ENCODE measurements around the gene RAPGEF1. TPM values are rescaled to one million over a fixed set of nuclear protein-coding genes. Genes with fewer than 3 reads are reported as not detected.

RAPGEF1 gene
- total and polyA plus RNA-seq, 7 donors: 14.4 to 58.2 (median 45.3) TPM

- peaks cover 0 to 82% (median 70%) of the 10 kb centered on the region in 4 donors for H3K4me1 ChIP-seq
- DNase-seq: no peak
- 87 to 93% methylated on average over 29 of the region's 29 CpGs for WGBS, 2 donors
Measured at GRCh38 chr9:131674425-131675421, 65.2 kb downstream of the RAPGEF1 start.

GRCh38 chr9:131673531-131673930 lies 66.3 kb downstream of the RAPGEF1 start:
- Histone ChIP-seq H3K36me3 (no peaks in the 10 kb centered on the region), H3K27me3 (no peaks in the 10 kb centered on the region), H3K4me1 (peaks cover 0 to 82% (median 70%) of the 10 kb centered on the region in 4 donors), H3K9me3 (no peaks in the 10 kb centered on the region), H3K27ac (peak overlapping the region in 2 of 4 donors; percentile 18 to 81), H3K4me3 (no peak overlapping the region)
- intact Hi-C loops (cut with DNase I): no loop called here
- 78 to 86% methylated on average over 7 of the region's 7 CpGs for WGBS, 2 donors
- TF ChIP-seq EP300 (IDR thresholded peaks at IDR 0.05) (no peak), POLR2A (IDR thresholded peaks at IDR 0.05) (no peak), POLR2AphosphoS5 (IDR thresholded peaks at IDR 0.05) (no peak), CTCF (IDR thresholded peaks at IDR 0.05) (no peak)
- DNase-seq: no peak

More at GRCh38 chr9:131674425-131675421, 65.2 kb downstream of the RAPGEF1 start:
- no peak for TF ChIP-seq POLR2AphosphoS5 (IDR thresholded peaks at IDR 0.05)
- TF ChIP-seq EP300 (IDR thresholded peaks at IDR 0.05): no peak
- no peak for TF ChIP-seq POLR2A (IDR thresholded peaks at IDR 0.05)
- TF ChIP-seq CTCF (IDR thresholded peaks at IDR 0.05): no peak
- no peaks in the 10 kb centered on the region for H3K27me3 ChIP-seq
- H3K27ac ChIP-seq: peak overlapping the region; percentile 70 to 88 (median 78)
- no peaks in the 10 kb centered on the region for H3K36me3 ChIP-seq
- H3K4me3 ChIP-seq: no peak overlapping the region
- no peaks in the 10 kb centered on the region for H3K9me3 ChIP-seq
- intact Hi-C loops (cut with DNase I): loop anchor here (5.0 kb wide), 1 partner anchor 58 kb away; no protein-coding TSS in a partner anchor

GRCh38 chr9:131673068-131673467 lies 66.8 kb downstream of the RAPGEF1 start:
- WGBS, 2 donors: 90 to 95% methylated on average over 1 of the region's 1 CpG
- no peaks in the 10 kb centered on the region for H3K9me3 ChIP-seq
- intact Hi-C loops (cut with DNase I): no loop called here
- no peak for DNase-seq
- peak overlapping the region in 2 of 4 donors; percentile 24 to 36 for H3K27ac ChIP-seq
- H3K27me3 ChIP-seq: no peaks in the 10 kb centered on the region
- H3K36me3 ChIP-seq: no peaks in the 10 kb centered on the region
- no peak overlapping the region for H3K4me3 ChIP-seq
- TF ChIP-seq POLR2A (IDR thresholded peaks at IDR 0.05): no peak
- TF ChIP-seq CTCF (IDR thresholded peaks at IDR 0.05): no peak
- no peak for TF ChIP-seq POLR2AphosphoS5 (IDR thresholded peaks at IDR 0.05)
- TF ChIP-seq EP300 (IDR thresholded peaks at IDR 0.05): no peak
- H3K4me1 ChIP-seq: peaks cover 0 to 82% (median 70%) of the 10 kb centered on the region in 4 donors

- Histone ChIP-seq H3K27me3 (no peaks in the 10 kb centered on the region), H3K9me3 (no peaks in the 10 kb centered on the region), H3K4me3 (no peak overlapping the region), H3K27ac (peak overlapping the region in 2 of 4 donors; percentile 24 to 36), H3K36me3 (no peaks in the 10 kb centered on the region), H3K4me1 (peaks cover 0 to 82% (median 70%) of the 10 kb centered on the region in 4 donors)
- WGBS, 2 donors: 61 to 83% methylated on average over 4 of the region's 4 CpGs
- intact Hi-C loops (cut with DNase I): no loop called here
- TF ChIP-seq POLR2AphosphoS5 (IDR thresholded peaks at IDR 0.05): peak in 1 of 4 donors; percentile 18
- TF ChIP-seq EP300 (IDR thresholded peaks at IDR 0.05): no peak
- no peak for DNase-seq
Measured at GRCh38 chr9:131672451-131672850, 67.4 kb downstream of the RAPGEF1 start.

GRCh38 chr9:131671133-131671520 lies 68.7 kb downstream of the RAPGEF1 start:
- WGBS, 2 donors: 82 to 84% methylated on average over 9 of the region's 9 CpGs
- TF ChIP-seq POLR2AphosphoS5 (IDR thresholded peaks at IDR 0.05) (no peak), CTCF (IDR thresholded peaks at IDR 0.05) (no peak), EP300 (IDR thresholded peaks at IDR 0.05) (no peak), POLR2A (IDR thresholded peaks at IDR 0.05) (no peak)
- peak overlapping the region; percentile 67 to 86 (median 80) for H3K27ac ChIP-seq
- no peak for DNase-seq
- H3K36me3 ChIP-seq: no peaks in the 10 kb centered on the region
- peaks cover 0 to 73% (median 57%) of the 10 kb centered on the region in 4 donors for H3K4me1 ChIP-seq
- H3K4me3 ChIP-seq: no peak overlapping the region
- intact Hi-C loops (cut with DNase I): loop anchor here (2.0 kb wide), 1 partner anchor 26 kb away; no protein-coding TSS in a partner anchor
- H3K27me3 ChIP-seq: no peaks in the 10 kb centered on the region
- no peaks in the 10 kb centered on the region for H3K9me3 ChIP-seq

Data from sigmoid colon (tissue), 7 donors.